K562 (cell line): ENCODE measurements around the gene NDUFA6. TPM values are rescaled to one million over a fixed set of nuclear protein-coding genes. Genes with fewer than 3 reads are reported as not detected.
A peak's percentile ranks its signal among the peaks of the same experiment; 100 is the strongest.

Experiments used
- ELF2 ChIP-seq: fragments of 250-450 bp; sonication (Bioruptor Pico); IDR thresholded peaks from 2 replicates; pipeline ENCODE4 v1.5.0; 2021; ENCODE audit warnings: mild to moderate bottlenecking
- FIP1L1 ChIP-seq: fragments of 200-400 bp; formaldehyde crosslinking; IDR thresholded peaks from 2 replicates; pipeline ENCODE4 v1.6.1; 2018; ENCODE audit warnings: mild to moderate bottlenecking, low read depth, low read length; ENCODE audit not compliant: poor library complexity, severe bottlenecking
- FOXK2 ChIP-seq, 2 experiments: fragments of 450-650 bp; IDR thresholded peaks in 1 of 2; conservative IDR thresholded peaks in 1 of 2; 2 replicates each; pipeline ENCODE4 v1.6.1; 2016; ENCODE audit warnings: low read depth in 2 of 2, mild to moderate bottlenecking in 1 of 2
- GTF2E2 ChIP-seq: fragments of 200-800 bp; sonication (Bioruptor generic); IDR thresholded peaks from 2 replicates; pipeline ENCODE4 v1.6.1; 2016; ENCODE audit warnings: missing genetic modification characterization, missing compliant biosample characterization
- MEF2D ChIP-seq: conservative IDR thresholded peaks from 2 replicates; pipeline ENCODE4 v1.6.1; 2016; ENCODE audit warnings: low read depth, missing genetic modification characterization, missing compliant biosample characterization
- NFXL1 ChIP-seq: fragments of 450-650 bp; formaldehyde crosslinking; IDR thresholded peaks from 2 replicates; pipeline ENCODE4 v1.4.0; 2021; ENCODE audit warnings: mild to moderate bottlenecking
- NR2C2 ChIP-seq, 2 experiments: fragments of 200-800 bp in 1 of 2; sonication (Bioruptor generic) in 1 of 2; sonication (generic) in 1 of 2; formaldehyde crosslinking in 1 of 2; IDR thresholded peaks; 2 replicates each; pipeline versions ENCODE4 v1.6.1 to v1.8.0; 2016 to 2022; ENCODE audit warnings: mild to moderate bottlenecking in 1 of 2, missing compliant biosample characterization in 1 of 2, missing genetic modification characterization in 1 of 2, missing genetic modification reagents in 1 of 2
- NR4A1 ChIP-seq, 2 experiments: fragments of 250-450 bp in 1 of 2; fragments of 450-650 bp in 1 of 2; sonication (Bioruptor Pico) in 1 of 2; IDR thresholded peaks; 2 replicates each; pipeline versions ENCODE4 v1.4.0 to v1.6.1; 2016 to 2020; ENCODE audit warnings: mild to moderate bottlenecking in 2 of 2, missing compliant biosample characterization in 1 of 2, missing genetic modification characterization in 1 of 2, moderate library complexity in 1 of 2
- SIN3A ChIP-seq, 2 experiments: fragments of 150-350 bp in 1 of 2; IDR thresholded peaks; 2 replicates each; pipeline ENCODE4 v1.6.1; 2011 to 2016; ENCODE audit warnings: borderline replicate concordance in 2 of 2, low read depth in 2 of 2, low read length in 2 of 2, mild to moderate bottlenecking in 2 of 2, moderate library complexity in 2 of 2; ENCODE audit not compliant: control insufficient read depth in 1 of 2
- SMAD1 ChIP-seq: fragments of 150-350 bp; IDR thresholded peaks from 2 replicates; pipeline ENCODE4 v1.6.1; 2014; ENCODE audit warnings: low read length, low read depth; ENCODE audit not compliant: partially characterized antibody
- SP2 ChIP-seq: IDR thresholded peaks from 2 replicates; pipeline ENCODE4 v1.6.1; 2011; ENCODE audit warnings: mild to moderate bottlenecking, low read depth, low read length, moderate library complexity; ENCODE audit not compliant: poor library complexity, severe bottlenecking; ENCODE audit errors: extremely low read depth
- SUPT5H ChIP-seq: fragments of 450-650 bp; IDR thresholded peaks from 2 replicates; pipeline ENCODE4 v1.6.1; 2016
- TBP ChIP-seq: optimal IDR thresholded peaks from 2 replicates; pipeline ENCODE3; 2011; ENCODE audit warnings: low read depth, low read length, improper control_type of control experiment
- ZFX ChIP-seq: sonication (generic); formaldehyde crosslinking; IDR thresholded peaks from 2 replicates; pipeline ENCODE4 v1.8.0; 2022; ENCODE audit warnings: mild to moderate bottlenecking, missing genetic modification reagents, moderate library complexity
- ZNF76 ChIP-seq: fragments of 250-450 bp; sonication (Bioruptor Pico); IDR thresholded peaks from 2 replicates; pipeline ENCODE4 v1.4.0; 2020; ENCODE audit warnings: mild to moderate bottlenecking, moderate library complexity, borderline replicate concordance
- polyA plus RNA-seq, 8 experiments: library from polyadenylated mRNA; depleted of rRNA in 4 of 8; stranded (reverse) in 5 of 8; unstranded in 3 of 8; fragments of >200 nt; fragmentation: Nextera tagmentation in 2 of 8; fragmentation: Illumina TruSeq in 1 of 8; extraction: Ambion mirVana in 2 of 8; extraction: Trizol in 1 of 8; gene quantifications; 2 replicates each; pipeline versions ENCODE4 v1.2.1 to v1.2.3, GENCODE V29; 2011 to 2014; ENCODE audit warnings: inconsistent platforms in 1 of 8, missing spikeins in 1 of 8
- total RNA-seq, 7 experiments: library from RNA; depleted of rRNA in 6 of 7; stranded (reverse); fragments of >200 nt in 6 of 7; fragmentation: Illumina TruSeq in 2 of 7; extraction: Trizol in 2 of 7; gene quantifications; 2 replicates each; pipeline versions ENCODE4 v1.2.1 to v1.2.3, GENCODE V29; 2011 to 2021; ENCODE audit warnings: low replicate concordance in 1 of 7
- TF ChIP-seq, protein P1 (sequence below): fragments of 250-450 bp; sonication (Bioruptor Pico); IDR thresholded peaks from 2 replicates; pipeline ENCODE4 v1.5.0; 2021
- TF ChIP-seq, protein P2 (sequence below): fragments of 450-650 bp; IDR thresholded peaks from 2 replicates; pipeline ENCODE4 v1.6.1; 2016; ENCODE audit warnings: missing biosample characterization, missing genetic modification characterization
- TF ChIP-seq, protein P3 (sequence below): fragments of 450-650 bp; IDR thresholded peaks from 2 replicates; pipeline ENCODE4 v1.6.1; 2018; ENCODE audit warnings: mild to moderate bottlenecking, low read depth; ENCODE audit not compliant: partially characterized antibody

NDUFA6 gene
- total and polyA plus RNA-seq, 9 of the 15 experiments (the other 6 are each of a cell fraction or from before 2014, with no cell fraction given) = 90.0 to 474 (median 128) TPM

GRCh38 chr22:42079319-42080251 is 11.0 kb downstream of the NDUFA6 start, which contains the start of gene SMDT1 (continued):
- no peak for TF ChIP-seq NR2C2 (CRISPR knock-in tag; IDR thresholded peaks at IDR 0.05)
- TF ChIP-seq NR2C2 (tag; IDR thresholded peaks at IDR 0.05) = peak; percentile 81
- no peak for TF ChIP-seq ELF2 (CRISPR knock-in tag)
- TF ChIP-seq TBP = peak; percentile 96
- TF ChIP-seq SIN3A (IDR thresholded peaks at IDR 0.05; ENCODE audit: borderline replicate concordance in 2 of 2, control insufficient read depth in 1 of 2, low read depth in 2 of 2, low read length in 2 of 2) = peak in 1 of 2 experiments; percentile 20; a peak in 1 of 4 replicates
- peak; percentile 96 for TF ChIP-seq ZFX (CRISPR knock-in tag)
- TF ChIP-seq FIP1L1 = peak; percentile 39
- TF ChIP-seq, protein P1, sequence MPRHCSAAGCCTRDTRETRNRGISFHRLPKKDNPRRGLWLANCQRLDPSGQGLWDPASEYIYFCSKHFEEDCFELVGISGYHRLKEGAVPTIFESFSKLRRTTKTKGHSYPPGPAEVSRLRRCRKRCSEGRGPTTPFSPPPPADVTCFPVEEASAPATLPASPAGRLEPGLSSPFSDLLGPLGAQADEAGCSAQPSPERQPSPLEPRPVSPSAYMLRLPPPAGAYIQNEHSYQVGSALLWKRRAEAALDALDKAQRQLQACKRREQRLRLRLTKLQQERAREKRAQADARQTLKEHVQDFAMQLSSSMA = no peak
- TF ChIP-seq SUPT5H = peak; percentile 74
- TF ChIP-seq NFXL1 = 0 out of 2 replicates have a peak, but pooled peaks have one; percentile 51
- peak; percentile 78 for TF ChIP-seq GTF2E2
- peak; percentile 74 for TF ChIP-seq SP2
- no peak for TF ChIP-seq ZNF76 (CRISPR knock-in tag)
- peak; percentile 80; the same call in 1 of the 2 replicates for TF ChIP-seq MEF2D (tag)
- TF ChIP-seq, protein P2, sequence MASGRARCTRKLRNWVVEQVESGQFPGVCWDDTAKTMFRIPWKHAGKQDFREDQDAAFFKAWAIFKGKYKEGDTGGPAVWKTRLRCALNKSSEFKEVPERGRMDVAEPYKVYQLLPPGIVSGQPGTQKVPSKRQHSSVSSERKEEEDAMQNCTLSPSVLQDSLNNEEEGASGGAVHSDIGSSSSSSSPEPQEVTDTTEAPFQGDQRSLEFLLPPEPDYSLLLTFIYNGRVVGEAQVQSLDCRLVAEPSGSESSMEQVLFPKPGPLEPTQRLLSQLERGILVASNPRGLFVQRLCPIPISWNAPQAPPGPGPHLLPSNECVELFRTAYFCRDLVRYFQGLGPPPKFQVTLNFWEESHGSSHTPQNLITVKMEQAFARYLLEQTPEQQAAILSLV (tag) = peak; percentile 76
- 0 out of 4 replicates have a peak, but pooled peaks of 1 of the 2 experiments have one; percentile 8 for TF ChIP-seq FOXK2 (conservative IDR thresholded peaks at IDR 0.05 in 1 of 2, IDR thresholded peaks at IDR 0.05 in 1 of 2; ENCODE audit: low read depth in 2 of 2)
- peak; percentile 20 for TF ChIP-seq SMAD1
- TF ChIP-seq, protein P3, sequence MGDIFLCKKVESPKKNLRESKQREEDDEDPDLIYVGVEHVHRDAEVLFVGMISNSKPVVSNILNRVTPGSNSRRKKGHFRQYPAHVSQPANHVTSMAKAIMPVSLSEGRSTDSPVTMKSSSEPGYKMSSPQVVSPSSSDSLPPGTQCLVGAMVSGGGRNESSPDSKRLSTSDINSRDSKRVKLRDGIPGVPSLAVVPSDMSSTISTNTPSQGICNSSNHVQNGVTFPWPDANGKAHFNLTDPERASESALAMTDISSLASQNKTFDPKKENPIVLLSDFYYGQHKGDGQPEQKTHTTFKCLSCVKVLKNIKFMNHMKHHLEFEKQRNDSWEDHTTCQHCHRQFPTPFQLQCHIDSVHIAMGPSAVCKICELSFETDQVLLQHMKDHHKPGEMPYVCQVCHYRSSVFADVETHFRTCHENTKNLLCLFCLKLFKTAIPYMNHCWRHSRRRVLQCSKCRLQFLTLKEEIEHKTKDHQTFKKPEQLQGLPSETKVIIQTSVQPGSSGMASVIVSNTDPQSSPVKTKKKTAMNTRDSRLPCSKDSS = no peak
- no peak for TF ChIP-seq NR4A1 (CRISPR knock-in tag; IDR thresholded peaks at IDR 0.05)
- peak; percentile 86 for TF ChIP-seq NR4A1 (tag; IDR thresholded peaks at IDR 0.05)
